Loucy (cell line): ENCODE measurements around the gene SERAC1.

Experiments
- H2AFZ ChIP-seq: fragments of 200-600 bp; sonication (generic); 2 replicates; pipeline ENCODE4 v1.6.0; 2016; ENCODE audit warnings: antibody characterized with exemption, mild to moderate bottlenecking, low read length, moderate library complexity
- H3F3A ChIP-seq: fragments of 200-600 bp; 2 replicates; pipeline ENCODE4 v1.6.0; 2016; ENCODE audit warnings: antibody characterized with exemption, low read depth, mild to moderate bottlenecking
- H3K27me3 ChIP-seq: fragments of 200-600 bp; sonication (generic); 2 replicates; pipeline ENCODE4 v1.6.1; 2014; ENCODE audit warnings: low read length, mild to moderate bottlenecking; ENCODE audit not compliant: insufficient read depth, poor library complexity, severe bottlenecking
- H3K36me3 ChIP-seq: fragments of 200-600 bp; sonication (generic); 2 replicates; pipeline ENCODE4 v1.6.1; 2016; ENCODE audit warnings: low read length; ENCODE audit not compliant: insufficient read depth
- H3K4me1 ChIP-seq: fragments of 200-600 bp; sonication (generic); 2 replicates; pipeline ENCODE4 v1.5.1; 2014; ENCODE audit warnings: low read length, mild to moderate bottlenecking; ENCODE audit not compliant: insufficient read depth, poor library complexity, severe bottlenecking
- H3K4me2 ChIP-seq: fragments of 200-600 bp; sonication (generic); 2 replicates; pipeline ENCODE4 v1.6.0; 2014; ENCODE audit warnings: antibody characterized with exemption, low read length, low read depth, mild to moderate bottlenecking; ENCODE audit not compliant: poor library complexity, severe bottlenecking
- H3K4me3 ChIP-seq: fragments of 200-600 bp; sonication (generic); 2 replicates; pipeline ENCODE4 v1.5.1; 2014; ENCODE audit warnings: low read length, mild to moderate bottlenecking, mixed read lengths; ENCODE audit not compliant: poor library complexity, severe bottlenecking
- H3K79me2 ChIP-seq: fragments of 200-600 bp; sonication (generic); 2 replicates; pipeline ENCODE4 v1.6.1; 2014; ENCODE audit warnings: low read length; ENCODE audit not compliant: insufficient read depth
- H3K9ac ChIP-seq: fragments of 200-600 bp; sonication (generic); 2 replicates; pipeline ENCODE4 v1.6.0; 2014; ENCODE audit warnings: mild to moderate bottlenecking, low read depth, low read length, moderate library complexity; ENCODE audit not compliant: poor library complexity, severe bottlenecking
- H3K9me2 ChIP-seq: fragments of 200-600 bp; sonication (generic); replicated peaks from 2 replicates; pipeline ENCODE4 v1.6.1; 2016; ENCODE audit warnings: low read depth, low read length, mixed read lengths
- H3K9me3 ChIP-seq: fragments of 200-600 bp; sonication (generic); 2 replicates; pipeline ENCODE4 v1.6.1; 2014; ENCODE audit warnings: mild to moderate bottlenecking, antibody characterized with exemption, low read length, low read depth; ENCODE audit not compliant: insufficient read depth
- H4K20me1 ChIP-seq: fragments of 200-600 bp; sonication (generic); 2 replicates; pipeline ENCODE4 v1.6.0; 2014; ENCODE audit warnings: antibody characterized with exemption, low read length, mild to moderate bottlenecking; ENCODE audit not compliant: insufficient read depth, poor library complexity, severe bottlenecking
- CTCF ChIP-seq: fragments of 200-600 bp; sonication (generic); conservative IDR thresholded peaks from 2 replicates; pipeline ENCODE4 v1.5.1; 2014; ENCODE audit warnings: mild to moderate bottlenecking, antibody characterized with exemption, low read length
- EZH2phosphoT487 ChIP-seq: fragments of 200-600 bp; IDR thresholded peaks from 2 replicates; pipeline ENCODE4 v1.6.1; 2018; ENCODE audit warnings: antibody characterized with exemption, mild to moderate bottlenecking, moderate library complexity, borderline replicate concordance

SERAC1 gene

GRCh38 chr6:158068893-158069799 lies 98.9 kb downstream of the SERAC1 start:
- H2AFZ ChIP-seq, result no peak overlapping the region

GRCh38 chr6:158068156-158068892 lies 99.7 kb downstream of the SERAC1 start:
- Histone ChIP-seq H3K27me3 (no peaks in the 10 kb centered on the region), H2AFZ (no peak overlapping the region), H3K9me3 (no peaks in the 10 kb centered on the region), H3K36me3 (peaks cover 17% of the 10 kb centered on the region; the same call in 1 of the 2 replicates), H3K79me2 (no peaks in the 10 kb centered on the region), H3F3A (no peaks in the 10 kb centered on the region), H3K4me1 (peaks cover 20% of the 10 kb centered on the region), H3K4me3 (no peak overlapping the region), H3K4me2 (no peak overlapping the region), H3K9ac (no peak overlapping the region), H4K20me1 (no peaks in the 10 kb centered on the region), H3K9me2 (no peaks in the 10 kb centered on the region)
- no peak for TF ChIP-seq CTCF
- no peak for TF ChIP-seq EZH2phosphoT487

More at GRCh38 chr6:158068893-158069799, 98.9 kb downstream of the SERAC1 start:
- Histone ChIP-seq H4K20me1 (no peaks in the 10 kb centered on the region), H3K4me3 (no peak overlapping the region), H3F3A (no peaks in the 10 kb centered on the region), H3K9ac (no peak overlapping the region), H3K27me3 (no peaks in the 10 kb centered on the region), H3K79me2 (no peaks in the 10 kb centered on the region), H3K36me3 (peaks cover 12% of the 10 kb centered on the region; the same call in 1 of the 2 replicates), H3K4me2 (no peak overlapping the region), H3K4me1 (peaks cover 23% of the 10 kb centered on the region), H3K9me3 (no peaks in the 10 kb centered on the region), H3K9me2 (no peaks in the 10 kb centered on the region)
- TF ChIP-seq EZH2phosphoT487, result no peak
- no peak for TF ChIP-seq CTCF

- Histone ChIP-seq H2AFZ (no peak overlapping the region), H3K79me2 (no peaks in the 10 kb centered on the region), H3K36me3 (peaks cover 17% of the 10 kb centered on the region; the same call in 1 of the 2 replicates), H3F3A (no peaks in the 10 kb centered on the region), H4K20me1 (no peaks in the 10 kb centered on the region), H3K9me2 (no peaks in the 10 kb centered on the region), H3K4me1 (peaks cover 20% of the 10 kb centered on the region), H3K4me2 (no peak overlapping the region), H3K9me3 (no peaks in the 10 kb centered on the region), H3K4me3 (no peak overlapping the region), H3K9ac (no peak overlapping the region), H3K27me3 (no peaks in the 10 kb centered on the region)
- no peak for TF ChIP-seq CTCF
- no peak for TF ChIP-seq EZH2phosphoT487
These were observed 100.5 kb downstream of the SERAC1 start for GRCh38 chr6:158067436-158068015.
